T-helper 2 cell (primary cell): Measurements from ENCODE around the gene TTLL11.
A peak's percentile ranks its signal among the peaks of the same experiment; 100 is the strongest.
"Not testable (repeated sequence)": the region's sequence is repeated elsewhere in the genome, so short reads cannot be mapped to it uniquely, and the experiment has no call there.

Source experiments
- DNase-seq, 5 experiments: peaks; one replicate each; pipeline versions ENCODE4 v3.0.0 to v3.0.0-alpha.2; 2012 to 2022

Gene TTLL11

DNA sequence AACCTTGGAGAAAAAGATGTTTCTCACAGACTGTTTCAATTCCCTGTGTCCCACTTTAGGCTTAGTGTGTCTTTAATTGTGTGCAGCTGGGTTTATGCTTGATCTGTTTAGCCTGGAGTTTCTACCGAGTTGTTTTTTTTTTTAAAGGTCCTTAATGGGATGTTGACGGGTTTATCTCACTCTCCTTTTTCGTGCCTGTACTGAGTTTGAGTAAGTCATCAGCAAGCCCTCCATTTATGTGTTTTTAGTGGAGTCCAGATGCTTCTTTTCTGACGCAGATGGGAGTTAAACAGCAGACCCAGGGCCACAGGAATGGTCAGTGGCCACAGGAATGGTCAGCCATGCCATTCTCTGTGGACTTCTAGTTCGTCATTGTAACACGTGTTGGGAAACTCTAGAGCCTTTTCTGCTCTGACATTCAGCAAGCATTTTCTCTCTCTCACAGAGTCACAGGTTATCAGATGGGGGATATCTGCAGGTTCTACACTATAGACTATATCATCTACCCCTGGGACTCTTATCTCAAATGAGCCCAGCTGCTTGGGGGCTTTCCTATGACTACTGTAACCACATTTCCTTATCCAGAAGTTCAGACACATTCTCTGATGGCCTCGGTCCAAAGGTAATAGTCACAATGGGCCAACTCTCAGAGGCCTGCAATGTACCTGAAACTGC is 190.5 kb downstream of the TTLL11 start:
- DNase-seq, result no peak

DNA sequence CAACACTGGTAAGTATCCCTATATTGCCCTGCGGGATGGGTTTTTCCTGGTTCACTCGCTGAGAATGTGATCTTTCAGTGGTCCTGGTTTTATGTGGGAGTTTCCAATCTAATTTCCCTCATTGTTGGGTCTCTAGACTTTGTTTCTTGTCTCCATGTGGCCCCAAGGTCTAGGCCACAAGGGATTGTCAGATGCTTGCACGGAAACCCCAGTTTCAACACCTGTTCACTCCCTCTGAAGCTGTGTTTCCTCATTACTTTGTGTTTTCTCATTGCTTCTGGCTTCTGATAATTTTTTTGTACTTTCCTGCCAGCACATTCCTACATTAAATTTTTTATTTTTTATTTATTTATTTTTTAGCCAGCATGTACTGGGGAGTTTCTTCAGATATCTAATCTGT is 191.5 kb downstream of the TTLL11 start:
- DNase-seq, result no peak

DNA sequence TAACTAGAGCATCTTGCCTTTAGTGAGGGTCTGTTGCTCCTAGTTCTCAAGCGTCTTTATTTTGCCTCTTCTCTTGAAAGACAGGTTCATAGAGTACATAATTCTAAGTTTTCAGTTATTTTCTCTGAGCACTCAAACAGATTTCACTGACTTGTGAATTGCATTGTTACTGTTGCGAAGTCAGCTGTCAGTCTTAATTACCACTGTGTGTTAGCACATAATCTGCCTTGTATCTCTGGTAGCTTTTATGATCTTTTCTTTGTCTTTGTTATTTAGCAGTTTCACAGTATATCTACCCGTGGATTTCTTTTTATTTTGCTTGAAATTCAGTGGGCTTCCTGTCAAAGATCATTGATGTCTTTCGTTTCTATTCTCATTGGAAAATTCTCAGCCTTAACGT is 192.9 kb downstream of the TTLL11 start:
- DNase-seq, result no peak

DNA sequence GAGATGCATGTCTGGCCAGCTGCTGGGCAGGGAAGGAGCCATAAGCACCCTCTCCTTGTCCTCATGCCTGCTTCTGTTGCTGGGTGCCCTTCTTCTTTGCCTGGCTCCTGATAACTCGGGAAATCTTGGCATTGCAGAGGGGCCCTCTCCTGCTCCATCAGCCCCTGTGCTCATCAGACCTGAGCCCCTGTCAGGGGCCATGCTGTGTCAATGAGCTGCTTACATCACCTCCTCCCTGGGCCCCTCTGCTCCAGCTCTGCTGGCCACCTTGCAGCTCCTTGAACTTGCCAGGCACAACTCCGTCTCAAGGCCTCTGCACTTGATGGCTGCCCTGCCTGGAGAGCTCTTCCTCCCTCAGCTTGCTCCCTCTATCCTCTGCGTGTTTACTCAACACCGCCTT is 194.3 kb downstream of the TTLL11 start:
- no peak for DNase-seq

DNA sequence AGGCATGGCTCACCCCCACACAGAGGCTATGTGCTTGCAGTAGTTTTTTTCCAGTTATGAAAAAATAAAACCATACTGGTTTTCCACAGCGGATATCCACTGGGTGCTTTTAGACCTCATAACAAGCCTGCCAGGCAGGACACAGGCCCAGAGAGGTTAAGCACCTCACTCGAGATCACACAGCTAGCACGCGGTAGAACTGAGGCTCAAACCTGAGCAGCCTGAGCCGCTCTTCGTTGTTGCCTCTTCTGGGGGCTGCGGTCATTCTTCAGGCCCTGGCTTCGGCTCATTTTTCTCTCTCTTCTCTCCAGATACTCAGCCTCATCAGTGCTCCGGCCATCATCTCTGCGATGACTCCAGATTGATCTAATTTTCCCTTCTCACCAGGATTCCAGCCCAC is 196.0 kb downstream of the TTLL11 start:
- no peak for DNase-seq

DNA sequence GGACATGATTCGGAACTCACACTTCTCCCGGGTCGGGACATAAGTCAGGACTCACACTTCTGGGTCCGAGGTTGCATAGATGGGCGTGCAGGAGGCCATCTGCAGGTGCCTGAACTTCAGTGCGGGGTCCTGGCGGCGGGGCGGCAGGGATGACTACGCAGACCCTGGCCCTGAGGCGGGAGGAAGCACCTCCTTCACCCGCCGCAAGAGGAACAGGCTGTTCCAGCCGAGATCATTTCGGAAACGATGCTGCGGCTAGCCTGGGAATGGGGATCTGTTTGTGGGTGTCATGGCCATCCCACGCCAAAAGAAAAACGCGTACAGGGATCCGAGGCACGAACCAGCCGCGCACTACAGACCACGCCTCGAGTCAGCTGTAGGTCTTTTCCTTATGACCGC is 196.6 kb downstream of the TTLL11 start:
- no peak for DNase-seq

DNA sequence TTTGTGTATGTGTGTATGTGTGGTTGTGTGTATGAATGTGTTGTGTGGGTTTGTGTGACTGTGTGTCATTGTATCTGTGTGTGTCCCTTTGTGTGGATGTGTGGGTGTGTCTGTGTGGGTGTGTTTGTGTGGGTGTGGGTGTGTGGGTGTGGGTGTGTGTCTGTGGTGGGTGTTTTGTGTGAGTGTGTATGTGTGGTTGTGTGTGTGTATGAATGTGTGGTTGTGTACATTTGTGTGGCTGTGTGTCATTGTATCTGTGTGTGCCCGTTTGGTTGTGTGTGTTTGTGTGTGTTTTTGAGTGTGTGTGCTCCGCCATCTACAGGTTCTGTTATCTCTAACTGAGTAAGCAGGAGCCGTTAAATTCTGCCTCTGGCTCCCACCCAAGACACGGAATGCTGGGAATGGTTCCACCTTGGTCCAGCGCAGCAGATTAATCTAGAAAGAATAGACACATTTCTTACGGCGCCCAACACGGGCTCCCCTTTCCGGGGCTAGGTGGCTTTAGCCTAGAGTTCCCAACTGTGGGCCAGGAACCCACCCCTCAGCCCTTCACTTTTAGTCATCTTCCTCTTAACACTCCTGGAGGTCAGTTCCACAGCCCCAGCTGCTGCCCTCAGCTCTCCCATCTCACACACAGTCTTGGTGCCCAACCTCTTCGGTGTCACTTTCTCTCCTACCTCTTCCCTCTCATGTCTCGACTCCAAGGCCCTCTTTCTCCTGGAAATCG is 197.1 kb downstream of the TTLL11 start:
- peak in 1 of 5 experiments; percentile 21 for DNase-seq

DNA sequence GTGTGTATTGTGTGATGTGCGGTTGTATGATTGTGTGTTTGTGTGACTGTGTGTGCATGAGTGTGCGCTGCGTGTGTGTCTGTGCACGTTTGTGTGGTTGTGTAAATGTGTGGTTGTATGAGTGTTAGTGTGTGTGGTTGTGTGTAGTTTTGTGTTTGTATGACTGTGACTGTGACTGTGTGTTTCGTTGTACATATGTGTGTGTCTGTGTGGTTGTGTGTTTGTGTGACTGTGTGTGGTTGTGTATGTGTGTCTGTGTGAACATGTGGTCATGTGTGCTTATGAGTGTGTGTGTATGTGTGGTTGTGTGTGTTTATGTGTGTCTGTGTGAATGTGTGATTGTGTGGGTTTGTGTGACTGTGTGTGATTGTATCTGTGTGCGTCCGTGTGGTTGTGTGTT is 197.8 kb downstream of the TTLL11 start:
- peak in 1 of 5 experiments; percentile 10 for DNase-seq

DNA sequence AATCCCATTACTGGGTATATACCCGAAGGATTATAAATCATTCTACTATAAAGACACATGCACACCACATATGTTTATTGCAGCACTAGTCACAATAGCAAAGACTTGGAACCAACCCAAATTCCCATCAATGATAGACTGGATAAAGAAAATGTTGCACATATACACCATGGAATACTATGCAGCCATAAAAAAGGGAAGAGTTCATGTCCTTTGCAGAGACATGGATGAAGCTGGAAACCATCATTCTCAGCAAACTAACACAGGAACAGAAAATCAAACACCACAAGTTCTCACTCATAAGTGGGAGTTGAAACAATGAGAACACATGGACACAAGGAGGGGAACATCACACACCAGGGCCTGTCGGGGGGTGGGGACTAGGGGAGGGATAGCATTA is 198.7 kb downstream of the TTLL11 start:
- not testable (repeated sequence) for DNase-seq

DNA sequence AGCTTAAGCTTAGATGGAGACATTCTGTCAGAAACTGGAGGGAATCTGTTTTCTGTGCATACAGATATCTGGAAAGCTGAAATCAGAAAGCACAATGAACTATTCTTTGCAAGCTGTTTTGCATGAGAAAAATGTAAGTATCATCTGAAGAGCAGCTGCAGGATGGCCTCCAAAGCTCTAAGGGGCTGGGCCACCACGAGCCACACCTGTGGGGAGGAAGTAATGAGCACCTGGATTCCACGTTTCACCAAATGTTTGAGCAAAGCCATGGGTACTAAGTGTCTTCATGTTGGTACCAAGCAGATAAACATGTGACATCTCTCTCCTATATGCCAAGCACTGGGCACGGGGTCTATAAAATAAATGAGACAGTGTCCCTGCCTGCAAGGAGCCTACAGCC is 199.3 kb downstream of the TTLL11 start:
- DNase-seq, result no peak

DNA sequence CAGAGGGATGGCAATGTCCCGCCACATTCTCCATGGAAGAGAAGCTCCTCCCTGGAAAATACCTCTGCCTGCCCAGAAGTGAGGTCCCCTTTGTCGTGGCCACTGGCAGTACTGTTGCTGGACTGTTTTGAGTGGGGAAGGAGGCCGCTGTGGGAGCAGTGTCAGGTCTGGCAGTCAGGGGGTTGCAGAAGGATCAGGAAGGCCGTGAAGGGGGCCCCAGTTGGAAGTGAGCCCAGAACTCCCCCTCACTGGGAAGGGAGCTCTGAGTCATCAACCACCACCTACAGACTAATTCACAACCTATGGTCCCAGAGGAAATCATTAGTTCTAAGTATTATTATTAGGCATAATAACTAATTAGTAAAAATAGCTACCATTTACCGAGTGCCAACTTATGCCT is 200.4 kb downstream of the TTLL11 start:
- DNase-seq, result no peak

DNA sequence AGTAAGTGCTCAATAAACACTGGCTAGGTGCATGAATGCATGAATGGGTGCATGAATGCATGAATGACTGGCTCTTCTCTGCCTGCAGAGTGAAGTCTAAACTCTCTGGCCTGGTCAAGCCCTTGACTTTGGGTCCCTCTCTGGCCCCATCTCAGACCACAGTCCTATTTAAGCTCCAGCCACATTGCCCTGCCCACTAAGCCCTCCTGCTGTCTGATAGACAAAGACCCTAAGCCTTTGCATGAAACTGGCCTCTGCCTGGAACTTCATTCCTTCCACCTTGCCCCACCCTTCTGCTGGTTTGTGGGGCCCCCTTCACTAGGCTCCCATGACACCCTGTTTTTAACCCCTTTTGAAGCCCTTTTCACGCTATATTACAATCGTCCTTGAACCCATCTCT is 202.4 kb downstream of the TTLL11 start:
- no peak for DNase-seq

DNA sequence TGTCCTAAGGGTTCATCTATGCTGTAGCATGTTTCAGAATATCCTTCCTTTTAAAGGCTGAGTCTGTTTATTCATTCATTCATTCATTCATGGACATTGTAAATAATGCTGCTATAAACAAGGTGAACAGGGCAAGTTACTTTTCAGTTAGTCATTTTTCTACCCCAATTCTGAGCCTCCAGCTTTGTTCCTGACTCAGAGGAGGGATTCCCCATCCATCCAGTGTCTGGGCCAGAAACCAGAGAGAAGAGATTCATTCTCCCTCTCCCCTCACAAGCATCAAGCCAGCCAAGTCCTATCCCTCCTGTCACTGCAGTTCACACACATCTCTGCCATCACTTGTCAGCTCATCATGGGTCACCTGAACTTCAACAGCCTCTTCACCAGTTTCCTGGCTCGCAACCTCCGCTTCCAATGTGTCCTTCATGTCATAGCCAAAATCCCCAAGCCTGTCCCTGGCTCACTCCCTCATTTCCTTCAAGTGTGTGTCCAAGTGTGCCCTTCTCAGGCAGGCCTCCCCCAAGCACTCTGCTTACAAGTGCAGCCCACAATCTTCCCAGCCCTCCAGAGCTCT is 203.0 kb downstream of the TTLL11 start:
- DNase-seq, result no peak

DNA sequence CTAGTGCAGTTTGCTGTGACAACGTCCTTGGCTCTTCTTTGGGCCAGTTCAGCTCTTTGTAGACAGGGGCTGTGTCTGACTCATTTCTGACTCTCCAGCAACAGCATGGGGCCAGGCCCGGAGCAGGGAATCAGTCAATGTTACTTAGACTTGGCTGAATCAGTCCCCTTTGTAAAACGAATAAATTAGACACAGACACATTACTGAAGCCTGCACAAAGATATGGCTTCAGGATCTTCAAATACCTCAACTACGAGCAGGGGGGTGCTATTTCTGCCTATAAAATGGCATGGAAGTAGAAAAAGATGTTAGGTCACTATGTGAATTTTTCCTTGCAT is 204.7 kb downstream of the TTLL11 start:
- DNase-seq, result no peak

DNA sequence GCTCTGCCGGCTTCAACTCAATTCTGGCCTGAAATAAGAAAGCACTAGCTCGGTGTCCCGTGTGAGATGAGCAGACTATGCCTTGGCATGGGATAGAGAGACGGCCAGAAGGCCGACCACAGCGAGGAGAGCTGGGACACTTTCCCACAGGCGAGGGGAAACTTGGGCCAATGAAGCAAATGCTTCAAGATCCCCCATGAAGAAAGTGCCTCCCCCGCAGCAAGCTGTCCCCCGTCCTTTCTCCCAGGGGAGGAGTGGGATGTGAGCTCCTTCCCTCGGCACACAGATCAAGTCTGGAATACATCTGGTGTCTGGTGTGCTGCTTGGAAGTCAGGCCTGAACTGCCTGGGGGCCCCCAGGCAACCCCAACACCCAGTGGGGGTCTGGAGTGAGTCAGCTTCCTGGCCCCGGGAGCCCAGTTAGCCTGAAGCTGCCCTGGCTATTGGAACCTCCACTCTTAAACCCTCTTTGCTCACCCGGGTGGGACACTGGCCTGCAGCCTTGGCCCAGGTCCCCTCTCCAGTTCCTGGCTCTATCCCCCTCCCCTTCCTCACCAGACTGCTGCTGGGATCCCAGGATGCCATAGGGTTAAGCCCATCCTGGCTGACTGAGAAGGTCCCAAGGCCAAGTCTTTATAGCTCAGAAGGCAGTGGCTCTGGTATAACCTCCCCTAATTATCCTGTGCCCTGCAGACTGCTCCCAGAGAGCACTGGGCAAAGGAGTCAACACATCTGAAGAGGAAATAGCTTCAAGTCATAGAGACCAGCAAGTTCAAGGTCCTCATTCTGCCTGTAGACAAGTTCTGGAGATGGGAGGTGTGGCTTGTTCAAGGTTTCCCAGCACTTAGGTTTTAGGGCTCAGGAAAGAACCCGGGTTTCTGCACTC is 205.3 kb downstream of the TTLL11 start:
- DNase-seq, result no peak

DNA sequence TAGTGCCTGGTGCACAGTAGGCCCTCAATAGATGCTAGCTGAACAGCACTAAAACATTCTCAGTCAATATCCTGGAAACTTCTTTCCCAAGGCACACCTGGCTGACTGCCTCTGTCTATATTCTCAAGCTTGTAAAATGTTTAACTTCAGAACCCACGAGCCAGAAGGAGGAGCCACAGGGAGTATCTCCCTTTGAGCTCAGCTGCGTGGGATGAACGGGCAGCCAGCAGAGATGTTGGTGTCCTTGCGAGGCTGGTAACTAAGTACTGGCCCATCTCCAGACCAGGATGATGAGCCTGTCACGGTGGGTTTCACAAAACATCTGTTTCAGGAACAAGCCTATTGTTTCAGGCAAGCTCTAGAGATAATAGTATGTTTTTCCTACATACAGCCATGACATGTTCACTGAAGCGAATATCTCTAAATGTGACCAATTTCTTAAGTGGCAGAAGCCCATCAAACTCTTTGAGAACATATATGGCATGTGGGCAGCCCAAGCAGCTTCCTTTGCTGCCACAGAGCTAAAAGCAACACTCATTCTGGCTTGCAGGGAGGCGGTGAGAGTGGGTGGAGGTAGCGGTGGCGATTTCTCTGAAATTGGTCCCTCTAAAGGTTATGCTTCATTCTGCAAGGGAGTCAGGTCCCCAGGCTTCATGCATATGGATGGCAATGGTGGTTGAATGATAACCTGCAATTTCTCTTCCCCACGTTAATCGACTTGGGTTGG is 206.2 kb downstream of the TTLL11 start:
- DNase-seq, result peak in 1 of 5 experiments; percentile 10

DNA sequence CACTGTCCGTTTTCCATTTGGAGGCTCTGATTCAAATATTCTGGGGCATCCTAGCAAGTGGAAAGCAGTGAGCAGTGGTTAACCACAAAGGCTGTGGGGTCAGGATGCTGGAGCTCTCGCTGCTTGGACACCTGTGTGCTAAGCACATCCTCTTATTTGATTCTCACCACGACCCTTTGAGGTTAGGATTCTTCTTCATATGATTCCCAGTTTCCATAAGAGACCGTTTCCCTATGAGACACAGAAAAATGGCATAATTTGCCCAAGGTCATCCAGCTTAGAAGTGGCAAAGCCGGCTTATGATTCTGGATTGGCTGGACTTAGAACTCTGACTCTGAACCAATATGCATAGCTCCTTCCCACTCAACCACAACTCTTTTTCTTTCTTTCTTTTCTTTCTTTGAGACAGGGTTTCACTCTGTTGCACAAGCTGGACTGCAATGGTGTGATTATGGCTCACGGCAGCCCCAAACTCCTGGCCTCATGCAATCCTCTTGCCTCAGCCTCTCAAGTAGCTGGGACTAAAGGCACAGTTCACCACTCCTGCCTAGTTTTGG is 207.7 kb downstream of the TTLL11 start:
- no peak for DNase-seq

DNA sequence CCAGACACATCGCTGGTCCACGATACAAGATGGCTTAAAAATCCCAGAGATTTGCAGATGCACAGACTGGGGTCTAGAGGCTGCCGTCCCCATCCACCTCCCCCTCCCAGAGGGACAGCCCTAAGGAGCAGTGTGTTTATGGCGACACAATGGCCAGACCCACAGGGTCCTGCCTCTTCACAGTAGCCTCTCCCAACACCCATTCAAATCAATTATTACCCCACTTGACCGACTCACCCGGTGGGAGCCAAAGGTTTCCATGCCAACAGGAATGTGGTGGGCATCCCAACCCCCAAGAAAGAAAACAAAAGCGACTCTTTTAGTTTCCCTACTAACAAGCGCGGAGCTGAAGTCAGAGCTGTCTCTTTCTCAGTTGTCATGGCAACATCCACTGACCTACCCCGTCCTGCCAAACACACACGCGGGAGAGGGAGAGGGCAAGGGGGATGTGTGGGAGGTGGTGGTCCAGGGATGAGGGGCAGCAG is 209.0 kb downstream of the TTLL11 start:
- DNase-seq, result no peak

DNA sequence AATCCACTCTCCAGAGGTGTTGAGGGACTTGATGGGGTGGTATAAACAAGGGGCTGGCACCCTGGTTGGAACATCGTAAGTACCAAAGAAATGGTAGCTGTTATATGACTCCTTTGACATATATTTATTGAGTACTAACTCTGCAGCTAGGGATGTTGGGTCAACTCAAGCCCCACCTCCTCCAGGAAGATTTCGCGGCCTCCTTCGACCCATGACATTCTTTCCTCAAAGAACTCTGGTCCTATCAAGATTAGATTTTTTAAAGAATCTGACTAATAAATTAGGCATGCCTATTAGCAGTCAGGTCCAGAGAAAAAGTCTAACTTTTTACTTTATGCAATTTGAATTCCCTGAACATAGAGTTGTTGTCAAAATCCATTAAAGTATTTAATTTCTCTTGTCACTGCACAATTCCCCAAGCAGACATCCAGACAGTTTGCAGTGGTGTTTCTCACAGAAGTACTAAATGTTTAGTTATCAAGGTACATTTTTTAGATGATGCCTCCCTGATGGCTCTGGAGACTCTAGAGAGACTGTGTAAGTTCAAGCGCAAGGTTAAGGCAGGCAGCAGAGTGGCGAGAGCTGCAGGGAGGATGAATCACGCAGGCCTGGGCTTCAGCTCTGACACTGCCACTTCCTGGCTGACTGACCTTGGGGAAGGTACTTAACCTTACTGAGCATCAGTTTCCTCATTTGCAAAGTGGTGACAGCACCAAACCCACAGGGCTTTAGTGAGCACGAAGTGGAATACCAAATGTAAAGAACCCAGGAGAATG is 209.6 kb downstream of the TTLL11 start:
- DNase-seq, result no peak

DNA sequence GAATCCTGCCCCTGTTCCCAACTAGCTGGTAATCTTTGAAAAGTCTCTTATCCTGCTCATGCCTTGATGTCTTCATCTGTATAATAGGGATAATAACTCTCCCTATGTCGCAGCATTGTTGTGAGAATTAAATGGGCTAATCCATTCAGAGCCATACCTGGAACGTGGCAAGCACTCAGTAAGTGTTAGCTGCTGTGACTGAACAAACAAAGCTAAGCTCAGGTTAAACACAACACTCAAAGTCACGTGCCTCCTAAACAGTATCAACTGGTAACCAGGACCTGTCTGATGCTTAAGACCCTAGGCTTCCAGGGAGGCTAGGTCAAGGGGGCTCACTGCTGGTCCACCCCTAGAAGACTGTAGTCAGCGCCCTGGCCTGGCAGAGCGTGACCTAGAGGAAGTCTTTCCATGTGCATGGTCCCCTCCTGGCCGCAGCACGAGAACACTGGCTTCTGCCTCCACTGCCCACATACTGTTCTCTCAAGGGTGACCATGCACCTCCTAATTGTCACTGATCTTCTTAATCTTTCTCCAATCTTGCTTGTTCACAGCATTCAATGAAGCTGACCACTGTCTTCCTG is 211.1 kb downstream of the TTLL11 start:
- no peak for DNase-seq

DNA sequence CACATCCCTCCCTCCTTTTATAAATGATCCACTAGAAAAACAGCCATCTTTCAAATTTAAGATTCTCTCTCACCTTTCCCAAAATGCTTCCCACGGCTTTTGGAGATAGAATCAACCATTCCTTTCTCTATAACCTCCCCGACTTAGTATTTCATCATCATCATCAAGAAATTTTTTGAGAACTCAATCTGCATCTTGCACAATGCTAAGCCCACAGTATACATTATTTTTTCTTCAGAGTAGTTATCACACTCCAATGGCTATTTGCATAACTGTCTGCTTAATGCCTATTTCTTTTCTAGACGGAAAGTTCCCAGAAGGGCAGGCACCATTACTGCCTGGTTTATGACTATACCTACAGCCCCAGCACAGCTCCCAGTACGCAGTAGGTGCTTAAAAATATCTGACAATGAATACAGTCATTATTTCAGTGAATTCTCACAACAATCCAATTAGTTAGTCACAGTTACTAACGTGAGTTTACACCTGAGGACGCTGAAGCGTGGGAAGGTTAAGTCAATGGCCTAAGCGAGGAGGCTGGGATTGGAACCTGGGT is 212.7 kb downstream of the TTLL11 start:
- DNase-seq, result no peak
